GM21529 (cell line): ENCODE measurements around the gene CMSS1.

Experiments
- ATAC-seq: cut with Tn5 transposase; IDR thresholded peaks from one replicate; pipeline ENCODE4 v1.9.1; 2021; ENCODE audit not compliant: unreplicated experiment

The CMSS1 gene

DNA sequence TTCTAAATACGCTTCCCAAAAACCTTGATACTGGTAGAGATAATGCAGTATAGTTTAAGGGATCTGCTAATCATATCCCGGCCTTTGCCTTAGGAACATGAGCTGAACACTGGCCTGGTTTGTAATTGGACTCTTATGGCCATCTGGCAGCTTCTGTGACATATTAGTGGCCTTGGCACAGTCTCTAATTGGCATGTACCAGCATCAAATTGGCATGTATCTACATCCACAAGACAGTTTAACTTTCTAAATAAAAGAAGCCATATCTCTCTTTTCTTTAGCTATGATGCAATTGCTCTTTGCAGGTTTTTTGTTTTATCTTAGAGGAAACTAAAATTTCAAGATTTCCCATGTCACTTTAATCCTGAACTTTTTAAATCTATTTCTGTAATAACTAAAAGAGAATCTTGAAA lies 341.3 kb downstream of the CMSS1 start:
- ATAC-seq, result no peak

- ATAC-seq, result no peak
Measured at GRCh38 chr3:100159331-100160153, 341.9 kb downstream of the CMSS1 start.

DNA sequence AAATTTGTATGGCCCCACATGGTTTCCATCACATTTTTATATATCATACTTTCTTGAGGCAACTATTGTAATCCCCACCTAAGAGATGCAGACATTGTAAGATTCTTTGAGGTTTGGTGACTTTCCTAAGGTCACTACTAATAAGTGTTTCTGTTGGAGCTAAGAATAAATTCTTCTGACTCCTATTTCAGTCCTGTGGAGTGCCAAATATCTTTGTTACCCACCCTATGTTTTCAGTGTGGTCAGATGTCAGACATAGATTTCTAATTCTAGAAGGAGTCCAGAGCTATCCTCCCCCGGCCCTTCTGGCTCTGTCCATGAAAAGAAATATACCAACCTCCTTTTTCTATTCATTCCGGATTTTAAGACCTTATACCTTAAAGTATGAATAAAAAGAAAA lies 342.9 kb downstream of the CMSS1 start:
- no peak for ATAC-seq

DNA sequence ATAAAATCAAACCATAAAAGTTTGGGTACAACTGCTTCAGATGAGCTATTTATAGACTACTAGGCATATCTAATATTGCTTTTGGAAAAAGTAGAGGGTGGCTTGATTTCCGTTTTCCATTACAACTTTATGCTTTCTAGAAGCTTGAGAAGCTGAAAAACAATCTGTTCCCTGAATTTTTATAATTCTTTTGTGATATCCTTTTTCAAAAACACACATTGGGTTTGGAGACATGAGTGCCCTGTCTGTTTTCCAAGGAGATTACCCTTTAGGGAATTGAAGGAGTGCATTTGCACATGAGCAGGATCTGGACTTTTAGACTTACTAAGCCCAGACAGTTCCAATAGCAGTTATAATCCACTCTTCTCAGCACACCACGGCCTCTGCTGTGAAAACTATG lies 346.1 kb downstream of the CMSS1 start:
- ATAC-seq, result no peak

GRCh38 chr3:100164743-100165142 lies 347.1 kb downstream of the CMSS1 start:
- no peak for ATAC-seq

GRCh38 chr3:100165926-100166550 lies 348.4 kb downstream of the CMSS1 start:
- no peak for ATAC-seq

- no peak for ATAC-seq
Measured at GRCh38 chr3:100169201-100169920, 351.7 kb downstream of the CMSS1 start.

DNA sequence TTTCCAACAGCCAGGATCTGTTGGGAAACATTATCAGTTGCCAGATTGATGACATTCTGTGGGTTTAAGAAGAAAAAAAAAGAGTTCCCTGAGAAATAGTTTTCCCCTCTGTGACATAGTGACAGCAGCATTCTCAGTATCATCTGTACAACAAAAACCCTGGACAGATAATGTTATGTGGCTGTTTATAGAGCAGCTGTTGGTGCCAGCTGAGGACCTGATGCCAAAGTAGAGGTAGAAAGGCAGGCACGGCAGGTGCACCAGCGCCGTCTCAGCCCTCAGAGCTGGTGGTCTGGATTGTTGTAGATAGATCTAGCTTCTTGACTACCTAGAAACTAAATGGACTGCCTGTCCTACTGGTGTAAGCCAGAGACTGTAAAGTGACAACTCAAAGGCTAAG lies 352.8 kb downstream of the CMSS1 start:
- ATAC-seq, result no peak

DNA sequence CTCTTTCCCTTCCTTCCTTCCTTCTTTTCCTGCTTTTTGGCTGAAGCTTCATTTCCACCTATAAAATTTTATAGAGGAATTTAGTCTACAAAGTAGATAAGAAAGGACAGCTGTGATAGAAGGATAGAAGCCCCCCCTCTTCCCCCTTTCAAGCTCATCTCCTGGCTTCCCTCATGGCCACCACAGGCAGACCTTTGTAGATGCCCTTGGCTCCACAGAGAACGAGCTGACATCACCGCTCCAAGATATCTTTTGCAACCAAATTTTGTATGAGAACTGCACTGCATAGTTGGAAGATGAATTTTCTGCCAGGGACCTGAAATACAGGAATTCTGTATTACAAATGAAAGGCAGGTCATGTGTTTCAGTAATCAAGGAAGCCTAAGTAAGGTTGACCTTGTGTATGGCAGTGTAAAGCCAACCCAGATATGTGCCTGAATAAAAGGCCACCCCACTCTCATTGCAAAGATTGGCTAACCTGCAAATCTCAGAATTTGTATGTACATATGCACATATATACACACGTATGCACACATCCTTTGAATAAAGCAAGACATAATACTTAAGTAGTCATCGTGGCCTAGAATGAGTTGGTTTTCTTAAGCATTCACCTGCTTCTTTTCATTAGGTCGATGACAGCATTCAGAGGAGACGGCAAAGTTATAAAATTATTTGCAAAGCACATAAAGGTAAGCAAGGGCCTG lies 353.7 kb downstream of the CMSS1 start:
- ATAC-seq, result no peak

- no peak for ATAC-seq
Measured at GRCh38 chr3:100173961-100174360, 356.3 kb downstream of the CMSS1 start.

- no peak for ATAC-seq
Measured at GRCh38 chr3:100175637-100176280, 358.1 kb downstream of the CMSS1 start.

DNA sequence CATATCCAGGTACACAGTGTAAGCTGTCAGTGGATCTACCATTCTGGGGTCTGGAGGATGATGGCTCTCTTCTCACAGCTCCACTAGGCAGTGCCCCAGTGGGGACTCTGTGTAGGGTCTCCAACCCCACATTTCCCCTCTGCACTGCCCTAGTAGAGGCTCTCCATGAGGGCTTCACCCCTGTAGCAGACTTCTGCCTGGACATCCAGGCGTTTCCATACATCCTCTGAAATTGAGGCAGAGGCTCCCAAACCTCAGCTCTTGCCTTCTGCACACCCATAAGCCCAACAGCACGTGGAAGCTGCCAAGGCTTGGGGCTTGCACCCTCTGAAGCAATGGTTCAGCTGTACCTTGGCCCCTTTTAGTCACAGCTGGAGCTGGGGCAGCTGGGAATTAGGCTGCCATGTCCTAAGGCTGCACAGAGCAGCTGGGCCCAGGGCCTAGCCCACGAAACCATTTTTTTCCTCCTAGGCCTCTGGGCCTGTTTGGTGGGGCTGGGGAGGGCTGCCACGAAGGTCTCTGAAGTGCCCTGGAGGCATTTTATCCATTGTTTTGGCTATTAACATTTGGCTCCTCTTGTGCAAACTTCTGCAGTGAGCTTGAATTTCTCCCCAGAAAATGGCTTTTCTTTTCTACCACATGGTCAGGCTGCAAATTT lies 362.2 kb downstream of the CMSS1 start:
- ATAC-seq, result no peak

DNA sequence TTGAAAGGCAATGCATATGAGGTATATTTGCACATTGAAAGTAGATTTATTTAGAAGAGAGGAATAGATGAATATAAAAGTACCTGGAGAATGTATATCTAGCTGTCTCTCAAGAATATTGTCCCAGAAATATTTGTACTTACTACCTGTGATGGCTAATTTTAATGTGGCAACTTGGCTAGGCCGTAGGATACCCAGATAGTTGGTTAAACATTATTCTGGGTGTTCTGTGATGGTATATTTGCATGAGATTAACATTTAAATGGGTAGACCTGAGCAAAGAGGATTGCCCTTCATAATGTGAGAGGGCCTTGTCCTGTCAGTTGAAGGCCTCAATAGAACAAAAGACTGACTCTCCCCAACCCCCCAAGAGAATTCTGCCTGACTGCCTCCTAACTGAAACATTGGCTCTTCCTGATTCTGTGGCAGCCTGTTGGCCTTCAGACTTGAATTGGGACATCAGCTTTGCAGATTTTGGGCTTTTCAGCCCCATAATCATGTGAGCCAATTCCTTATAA lies 366.0 kb downstream of the CMSS1 start:
- no peak for ATAC-seq

DNA sequence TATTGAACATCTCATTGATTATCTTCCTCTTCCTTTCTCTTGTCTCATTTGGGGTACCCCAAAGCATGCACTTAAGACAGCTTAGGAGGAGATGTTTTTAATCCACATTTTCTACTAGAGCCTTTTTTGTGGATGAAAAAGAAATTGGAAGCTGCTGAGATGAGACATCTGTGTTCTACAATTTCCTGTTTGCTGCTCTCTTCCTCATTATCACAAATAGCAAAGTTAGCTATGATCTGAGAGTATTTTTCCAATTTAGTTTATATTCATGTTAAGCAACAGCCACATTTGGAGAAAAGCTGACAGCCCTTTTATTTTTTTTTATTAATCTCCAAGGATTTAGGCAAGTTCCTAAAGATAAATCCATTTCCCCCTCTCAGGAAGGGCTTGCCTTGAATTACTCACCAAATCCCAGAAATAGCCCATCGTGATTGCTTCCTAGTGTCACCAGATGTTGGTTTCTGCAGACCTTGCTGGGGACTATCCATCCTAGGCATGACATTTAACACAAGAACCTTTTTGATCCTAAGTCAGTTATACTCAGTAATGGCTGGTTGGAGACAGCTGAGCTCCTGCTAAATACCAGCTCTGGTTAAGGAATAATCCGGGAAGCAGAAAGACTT lies 367.4 kb downstream of the CMSS1 start:
- ATAC-seq, result no peak

GRCh38 chr3:100185847-100186246 lies 368.2 kb downstream of the CMSS1 start:
- ATAC-seq, result no peak

DNA sequence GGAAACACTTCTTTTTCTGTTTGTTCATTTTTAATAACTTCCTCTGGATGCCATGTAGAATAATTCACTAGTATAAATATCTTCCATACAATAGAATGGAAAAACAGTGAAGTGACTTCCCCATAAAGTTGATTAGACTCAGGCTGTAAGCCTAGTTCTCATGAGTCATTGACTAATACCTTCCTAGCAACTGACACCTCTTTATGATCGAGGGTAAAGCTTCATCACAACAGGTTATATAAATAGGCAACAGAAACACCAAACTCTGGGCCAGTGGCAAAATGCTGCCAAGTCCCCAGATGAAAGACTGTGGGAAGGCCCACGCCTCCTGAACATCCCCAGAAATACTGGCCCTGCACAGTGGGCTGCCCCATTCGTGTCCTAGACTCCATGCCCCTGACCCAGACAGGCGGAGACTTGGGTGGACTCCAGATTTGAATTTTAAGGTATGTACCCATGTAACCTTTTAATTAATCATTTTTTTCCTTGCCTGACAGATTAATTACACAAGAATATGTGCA lies 371.8 kb downstream of the CMSS1 start:
- ATAC-seq, result no peak

DNA sequence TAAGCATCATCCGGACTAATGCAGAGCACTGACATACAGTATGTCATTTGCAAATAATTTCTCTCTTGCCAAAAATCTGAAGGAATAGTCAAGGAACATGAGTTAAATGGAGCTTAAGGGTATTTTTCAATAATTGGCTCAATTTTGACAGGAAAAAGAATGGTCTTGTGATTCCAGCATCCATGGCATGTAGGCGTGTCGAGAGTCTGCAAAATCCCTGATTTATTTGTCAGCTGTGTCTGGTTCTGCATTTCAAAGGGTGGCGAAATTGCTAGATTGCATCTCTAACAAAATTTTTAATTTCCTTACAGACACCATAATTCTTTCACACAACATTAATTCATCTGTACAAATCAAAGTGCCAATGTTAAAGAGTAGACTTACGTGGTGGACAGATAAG lies 377.7 kb downstream of the CMSS1 start:
- ATAC-seq, result no peak

GRCh38 chr3:100197876-100198275 lies 380.2 kb downstream of the CMSS1 start:
- no peak for ATAC-seq

DNA sequence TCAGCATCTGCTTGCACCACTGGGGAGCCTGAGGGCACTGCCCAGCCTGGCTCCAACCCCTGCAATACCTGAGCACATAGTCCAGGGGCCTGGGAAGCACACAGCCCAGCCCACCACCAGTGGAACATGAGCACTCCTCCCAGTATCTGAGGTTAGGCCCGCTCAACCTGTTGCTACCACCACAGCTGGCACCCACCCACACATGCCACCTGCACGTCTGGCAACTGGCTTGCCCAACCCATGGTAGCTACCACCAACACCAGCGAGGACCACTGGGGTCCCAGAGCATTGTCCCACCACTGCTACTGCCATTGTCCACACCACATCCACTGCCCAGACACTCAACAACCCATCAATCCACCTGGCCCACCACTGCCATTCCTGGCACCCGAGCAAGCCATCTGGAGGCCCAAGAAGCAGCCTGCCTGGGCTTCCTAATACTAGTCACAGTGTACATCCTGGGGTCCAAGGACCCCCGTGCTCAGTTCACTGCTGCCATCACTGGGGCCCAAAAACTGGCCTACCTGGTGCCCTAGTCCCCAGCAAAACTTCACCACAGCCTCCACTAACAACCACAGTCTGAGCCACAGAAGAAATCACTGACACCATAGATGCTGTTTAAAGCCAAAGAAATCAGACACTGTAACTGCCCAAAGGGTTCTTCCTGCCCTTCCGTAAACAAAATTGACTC lies 381.1 kb downstream of the CMSS1 start:
- no peak for ATAC-seq
